Right cardiac atrium (tissue), 5 donors: Measurements from ENCODE around the gene MLLT6. TPM values are rescaled to one million over a fixed set of nuclear protein-coding genes. Genes with fewer than 3 reads are reported as not detected.
A peak's percentile ranks its signal among the peaks of the same experiment; 100 is the strongest.

ENCODE experiments used
- ATAC-seq, 2 donors: fragments of 200-7000 bp; cut with Tn5 transposase; one replicate each; pipeline versions ENCODE4 v1.8.0 to v1.9.1; 2020; ENCODE audit warnings: moderate library complexity in 2 of 2, mild to moderate bottlenecking in 1 of 2
- DNase-seq, 3 donors: peaks; one replicate each; pipeline ENCODE4 v3.0.0-alpha.2; 2020
- H3K27ac ChIP-seq: one replicate; pipeline ENCODE4 v1.5.1; 2013; ENCODE audit warnings: mild to moderate bottlenecking, low read length, control low read depth, moderate library complexity
- H3K27me3 ChIP-seq: one replicate; pipeline ENCODE4 v1.6.1; 2013; ENCODE audit not compliant: control insufficient read depth, insufficient read depth
- H3K4me1 ChIP-seq: one replicate; pipeline ENCODE4 v1.6.1; 2013; ENCODE audit warnings: low read length; ENCODE audit not compliant: control insufficient read depth, insufficient read depth
- H3K4me3 ChIP-seq: one replicate; pipeline ENCODE4 v1.5.1; 2013; ENCODE audit warnings: low read length, control low read depth
- H3K9me3 ChIP-seq: one replicate; pipeline ENCODE4 v1.6.1; 2013; ENCODE audit warnings: low read length; ENCODE audit not compliant: control insufficient read depth
- WGBS: extraction: QIAGEN DNeasy Blood & Tissue Kit; methylation state at CpG from one replicate; pipeline ENCODE4 v1.1.7; 2013; 5-methylcytosine and 5-hydroxymethylcytosine counted together
- intact Hi-C, 4 donors: fragments of 100-400 bp; cut with DNase I; formaldehyde crosslinking; loops; one replicate each; pipeline versions ENCODE4 v1.11.0 to v1.14.0; 2022 to 2023
- polyA plus RNA-seq: library from polyadenylated mRNA; stranded (reverse); fragments of 200-250 nt; gene quantifications from one replicate; pipeline ENCODE4 v1.2.3, GENCODE V29; 2013
- total RNA-seq, 4 donors: library from RNA; stranded (reverse); fragmentation: NEBNext Ultra II Directional; extraction: Animal tissue kit (Norgen Biotek cat#: 25700); gene quantifications; one replicate each; pipeline ENCODE4 v1.2.1, GENCODE V29; 2021
- donor health status: healthy with polysubstance abuse.
- donor health status: DM: no; HTN: yes; CAD: no.
- donor health status: DM: no; HTN: no; CAD: no.
- donor health status: DM: no; HTN: yes; CAD: no; lungs with severe emphysema.
- donor health status: DM: yes; HTN: yes; CAD: no.

Gene MLLT6
- total and polyA plus RNA-seq, 5 donors, result 80.7 to 108 (median 86.6) TPM

GRCh38 chr17:38738007-38738662 lies 33.1 kb downstream of the MLLT6 start:
- H3K4me1 ChIP-seq, result peaks cover 12% of the 10 kb centered on the region
- peak in 1 of 3 donors; percentile 34 for DNase-seq
- H3K9me3 ChIP-seq, result no peaks in the 10 kb centered on the region
- no peaks in the 10 kb centered on the region for H3K27me3 ChIP-seq
- intact Hi-C loops, result loop anchor here in 2 of 4 donors (5.0 to 10.0 kb wide), 3 partner anchors 36 to 63 kb away; partner anchors contain the start of gene EPOP (in 1 of the 2)
- no peak overlapping the region for H3K4me3 ChIP-seq
- no peak overlapping the region for H3K27ac ChIP-seq
- WGBS, result 91% methylated on average over 14 of the region's 14 CpGs
- ATAC-seq, result no peak

GRCh38 chr17:38738686-38739085 lies 33.6 kb downstream of the MLLT6 start:
- Histone ChIP-seq H3K4me1 (peaks cover 14% of the 10 kb centered on the region), H3K4me3 (no peak overlapping the region), H3K27me3 (no peaks in the 10 kb centered on the region), H3K27ac (no peak overlapping the region), H3K9me3 (no peaks in the 10 kb centered on the region)
- ATAC-seq (no peak), DNase-seq (peak in 1 of 3 donors; percentile 40)
- intact Hi-C loops, result loop anchor here in 2 of 4 donors (5.0 to 10.0 kb wide), 3 partner anchors 36 to 64 kb away; partner anchors contain the start of gene EPOP (in 1 of the 2)
- WGBS, result 93% methylated on average over 16 of the region's 16 CpGs

GRCh38 chr17:38739305-38739704 lies 34.2 kb downstream of the MLLT6 start:
- Histone ChIP-seq H3K9me3 (no peaks in the 10 kb centered on the region), H3K27me3 (no peaks in the 10 kb centered on the region), H3K4me3 (no peak overlapping the region), H3K27ac (no peak overlapping the region), H3K4me1 (peaks cover 17% of the 10 kb centered on the region)
- ATAC-seq (no peak), DNase-seq (peak in 1 of 3 donors; percentile 44)
- intact Hi-C loops, result loop anchor here in 2 of 4 donors (5.0 to 10.0 kb wide), 3 partner anchors 37 to 65 kb away; partner anchors contain the start of gene EPOP (in 1 of the 2)
- WGBS, result 87% methylated on average over 14 of the region's 14 CpGs

- Histone ChIP-seq H3K9me3 (no peaks in the 10 kb centered on the region), H3K4me1 (peaks cover 17% of the 10 kb centered on the region), H3K27ac (no peak overlapping the region), H3K4me3 (no peak overlapping the region), H3K27me3 (no peaks in the 10 kb centered on the region)
- WGBS, result 86% methylated on average over 19 of the region's 19 CpGs
- DNase-seq (peak; percentile 16 to 62 (median 35)), ATAC-seq (no peak)
- intact Hi-C loops, result loop anchor here in 1 of 4 donors (5.0 kb wide), 1 partner anchor 38 kb away; no protein-coding TSS in a partner anchor
Observed at GRCh38 chr17:38740044-38740443, 35.0 kb downstream of the MLLT6 start.

- peak in 2 of 3 donors; percentile 7 to 9 for DNase-seq
- Histone ChIP-seq H3K27ac (peak overlapping the region; percentile 13), H3K4me3 (no peak overlapping the region), H3K4me1 (peaks cover 17% of the 10 kb centered on the region), H3K9me3 (no peaks in the 10 kb centered on the region), H3K27me3 (no peaks in the 10 kb centered on the region)
- ATAC-seq, result no peak
- intact Hi-C loops, result loop anchor here in 1 of 4 donors (5.0 kb wide), 1 partner anchor 39 kb away; no protein-coding TSS in a partner anchor
- 64% methylated on average over 4 of the region's 4 CpGs for WGBS
Observed at GRCh38 chr17:38740806-38741205, 35.7 kb downstream of the MLLT6 start.

GRCh38 chr17:38741461-38741860 lies 36.4 kb downstream of the MLLT6 start:
- no peaks in the 10 kb centered on the region for H3K27me3 ChIP-seq
- H3K27ac ChIP-seq, result peak overlapping the region; percentile 93
- peak; percentile 7 to 35 (median 19) for DNase-seq
- H3K4me3 ChIP-seq, result no peak overlapping the region
- WGBS, result 50% methylated on average over 5 of the region's 5 CpGs
- intact Hi-C loops, result loop anchor here in 1 of 4 donors (5.0 kb wide), 1 partner anchor 39 kb away; no protein-coding TSS in a partner anchor
- peak in 1 of 2 donors; percentile 1 for ATAC-seq
- no peaks in the 10 kb centered on the region for H3K9me3 ChIP-seq
- peaks cover 17% of the 10 kb centered on the region for H3K4me1 ChIP-seq

GRCh38 chr17:38741921-38742410 lies 36.9 kb downstream of the MLLT6 start:
- Histone ChIP-seq H3K4me3 (no peak overlapping the region), H3K27me3 (no peaks in the 10 kb centered on the region), H3K27ac (peak overlapping the region; percentile 93), H3K4me1 (peaks cover 17% of the 10 kb centered on the region), H3K9me3 (no peaks in the 10 kb centered on the region)
- ATAC-seq (peak; percentile 45 to 46), DNase-seq (peak; percentile 53 to 84 (median 65))
- intact Hi-C loops, result loop anchor here in 1 of 4 donors (5.0 kb wide), 1 partner anchor 40 kb away; no protein-coding TSS in a partner anchor
- WGBS, result 25% methylated on average over 7 of the region's 7 CpGs

- DNase-seq (peak; percentile 45 to 69 (median 67)), ATAC-seq (peak; percentile 58 to 62)
- no peak overlapping the region for H3K4me3 ChIP-seq
- 28% methylated on average over 22 of the region's 22 CpGs for WGBS
- intact Hi-C loops, result loop anchor here in 1 of 4 donors (5.0 kb wide), 1 partner anchor 40 kb away; no protein-coding TSS in a partner anchor
- peak overlapping the region; percentile 93 for H3K27ac ChIP-seq
- H3K27me3 ChIP-seq, result no peaks in the 10 kb centered on the region
- no peaks in the 10 kb centered on the region for H3K9me3 ChIP-seq
- peaks cover 17% of the 10 kb centered on the region for H3K4me1 ChIP-seq
Observed at GRCh38 chr17:38742411-38743308, 37.6 kb downstream of the MLLT6 start.

- Histone ChIP-seq H3K27me3 (no peaks in the 10 kb centered on the region), H3K4me1 (peaks cover 17% of the 10 kb centered on the region), H3K9me3 (no peaks in the 10 kb centered on the region), H3K4me3 (no peak overlapping the region), H3K27ac (peak overlapping the region; percentile 12)
- ATAC-seq, result no peak
- WGBS, result 70% methylated on average over 4 of the region's 4 CpGs
- intact Hi-C loops, result loop anchor here in 1 of 4 donors (5.0 kb wide), 1 partner anchor 41 kb away; no protein-coding TSS in a partner anchor
- peak; percentile 6 to 44 (median 37) for DNase-seq
Observed at GRCh38 chr17:38743556-38744171, 38.6 kb downstream of the MLLT6 start.

GRCh38 chr17:38745545-38745944 lies 40.5 kb downstream of the MLLT6 start:
- H3K9me3 ChIP-seq, result no peaks in the 10 kb centered on the region
- no peak overlapping the region for H3K4me3 ChIP-seq
- 39% methylated on average over 4 of the region's 4 CpGs for WGBS
- ATAC-seq (no peak), DNase-seq (peak; percentile 49 to 75 (median 62))
- peaks cover 17% of the 10 kb centered on the region for H3K4me1 ChIP-seq
- no peaks in the 10 kb centered on the region for H3K27me3 ChIP-seq
- H3K27ac ChIP-seq, result no peak overlapping the region
- intact Hi-C loops, result no loop called here
